22Rv1 (cell line): ENCODE data around the gene GYS1.

Source experiments
- CTCF ChIP-seq: fragments of 450-650 bp; IDR thresholded peaks from 2 replicates; pipeline ENCODE4 v1.5.1; 2017; ENCODE audit warnings: mild to moderate bottlenecking
- ZFX ChIP-seq: fragments of 450-650 bp; IDR thresholded peaks from 2 replicates; pipeline ENCODE4 v1.6.1; 2017; ENCODE audit warnings: antibody characterized with exemption, borderline replicate concordance

- TF ChIP-seq CTCF (no peak), ZFX (no peak)
These were observed 42.1 kb downstream of the GYS1 start for GRCh38 chr19:48950830-48951519.
